Smooth muscle cell (in vitro differentiated cells): ENCODE results near the gene SDCCAG8. TPM values are rescaled to one million over a fixed set of nuclear protein-coding genes. Genes with fewer than 3 reads are reported as not detected.

Source experiments
- DNase-seq: peaks from one replicate; lab custom pipeline; 2025; ENCODE audit not compliant: unreplicated experiment; lab: John Stamatoyannopoulos, UW
- H2AFZ ChIP-seq: fragments of 200-600 bp; sonication (generic); 2 replicates; pipeline ENCODE4 v1.6.0; 2016; ENCODE audit warnings: antibody characterized with exemption, low read depth, mild to moderate bottlenecking
- H3F3A ChIP-seq: fragments of 200-600 bp; sonication (generic); 2 replicates; pipeline ENCODE4 v1.6.0; 2017; ENCODE audit warnings: antibody characterized with exemption, low read depth
- H3K27ac ChIP-seq: fragments of 200-600 bp; sonication (generic); 2 replicates; pipeline ENCODE4 v1.5.1; 2016; ENCODE audit warnings: low read depth, mild to moderate bottlenecking
- H3K27me3 ChIP-seq: fragments of 200-600 bp; sonication (generic); 2 replicates; pipeline ENCODE4 v1.6.1; 2016; ENCODE audit warnings: low read depth, mild to moderate bottlenecking
- H3K36me3 ChIP-seq: fragments of 200-600 bp; sonication (generic); 2 replicates; pipeline ENCODE4 v1.5.1; 2016; ENCODE audit warnings: low read depth
- H3K4me1 ChIP-seq: fragments of 200-600 bp; sonication (generic); 2 replicates; pipeline ENCODE4 v1.5.1; 2016; ENCODE audit warnings: low read depth
- H3K4me2 ChIP-seq: fragments of 200-600 bp; sonication (generic); 2 replicates; pipeline ENCODE4 v1.6.0; 2016; ENCODE audit warnings: mild to moderate bottlenecking
- H3K4me3 ChIP-seq: fragments of 200-600 bp; sonication (generic); 2 replicates; pipeline ENCODE4 v1.5.1; 2016; ENCODE audit warnings: mild to moderate bottlenecking
- H3K79me2 ChIP-seq: fragments of 200-600 bp; sonication (generic); 2 replicates; pipeline ENCODE4 v1.6.0; 2016; ENCODE audit warnings: low read depth, mild to moderate bottlenecking
- H3K9ac ChIP-seq: fragments of 200-600 bp; sonication (generic); 2 replicates; pipeline ENCODE4 v1.6.0; 2016; ENCODE audit warnings: low read depth
- H3K9me3 ChIP-seq: fragments of 200-600 bp; sonication (generic); replicated peaks from 2 replicates; pipeline ENCODE4 v1.5.1; 2016; ENCODE audit warnings: low read depth
- H4K20me1 ChIP-seq: fragments of 200-600 bp; sonication (generic); 2 replicates; pipeline ENCODE4 v1.6.0; 2016; ENCODE audit warnings: low read depth
- WGBS: methylation state at CpG from one replicate; pipeline ENCODE4 v1.1.7; 2016; ENCODE audit warnings: low lambda C conversion rate; 5-methylcytosine and 5-hydroxymethylcytosine counted together
- polyA plus RNA-seq: library from polyadenylated mRNA; unstranded; fragments of >200 nt; fragmentation: Nextera tagmentation; extraction: Ambion mirVana; gene quantifications from 2 replicates; pipeline ENCODE4 v1.2.1, GENCODE V29; 2016
- total RNA-seq: library from RNA; depleted of rRNA; stranded (reverse); fragments of >200 nt; gene quantifications from 2 replicates; pipeline ENCODE4 v1.2.3, GENCODE V29; 2014
- TF ChIP-seq, protein P1 (sequence below): fragments of 200-600 bp; sonication (generic); IDR thresholded peaks from 2 replicates; pipeline ENCODE4 v1.5.1; 2017; ENCODE audit warnings: borderline replicate concordance, mild to moderate bottlenecking, antibody characterized with exemption; ENCODE audit not compliant: insufficient read depth, poor library complexity, severe bottlenecking

SDCCAG8 gene
- total and polyA plus RNA-seq, 2 experiments from 2014 or later: 30.9 to 33.4 TPM

DNA sequence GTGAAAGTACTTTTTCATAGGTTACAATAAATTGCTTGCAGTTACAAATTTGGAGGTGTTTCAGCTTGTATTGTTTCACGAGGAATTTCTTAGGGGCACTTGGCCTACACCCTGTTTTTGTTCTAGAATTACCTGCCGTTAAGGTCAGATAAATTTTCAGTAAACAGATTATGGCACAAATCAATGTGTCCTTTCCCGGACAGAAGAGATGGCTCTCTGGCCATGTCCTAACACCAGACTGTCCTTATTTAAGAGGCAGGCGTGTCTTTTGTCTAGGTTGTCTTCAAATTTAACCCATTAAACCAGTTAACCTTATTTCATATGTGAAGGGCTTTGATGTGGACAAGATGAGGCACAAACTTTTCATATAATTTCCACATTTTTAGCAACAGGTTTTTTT, 243.4 kb downstream of the SDCCAG8 start:
- Histone ChIP-seq H3K27ac (peak overlapping the region; percentile 74), H3K4me1 (peaks cover 9% of the 10 kb centered on the region), H3K27me3 (no peaks in the 10 kb centered on the region), H3K4me2 (no peak overlapping the region), H3K4me3 (no peak overlapping the region), H3K9ac (peak overlapping the region; percentile 10), H3K9me3 (no peaks in the 10 kb centered on the region), H3K36me3 (no peaks in the 10 kb centered on the region), H3K79me2 (no peaks in the 10 kb centered on the region), H2AFZ (no peak overlapping the region), H3F3A (peaks cover 2% of the 10 kb centered on the region), H4K20me1 (no peaks in the 10 kb centered on the region)
- TF ChIP-seq, protein P1, sequence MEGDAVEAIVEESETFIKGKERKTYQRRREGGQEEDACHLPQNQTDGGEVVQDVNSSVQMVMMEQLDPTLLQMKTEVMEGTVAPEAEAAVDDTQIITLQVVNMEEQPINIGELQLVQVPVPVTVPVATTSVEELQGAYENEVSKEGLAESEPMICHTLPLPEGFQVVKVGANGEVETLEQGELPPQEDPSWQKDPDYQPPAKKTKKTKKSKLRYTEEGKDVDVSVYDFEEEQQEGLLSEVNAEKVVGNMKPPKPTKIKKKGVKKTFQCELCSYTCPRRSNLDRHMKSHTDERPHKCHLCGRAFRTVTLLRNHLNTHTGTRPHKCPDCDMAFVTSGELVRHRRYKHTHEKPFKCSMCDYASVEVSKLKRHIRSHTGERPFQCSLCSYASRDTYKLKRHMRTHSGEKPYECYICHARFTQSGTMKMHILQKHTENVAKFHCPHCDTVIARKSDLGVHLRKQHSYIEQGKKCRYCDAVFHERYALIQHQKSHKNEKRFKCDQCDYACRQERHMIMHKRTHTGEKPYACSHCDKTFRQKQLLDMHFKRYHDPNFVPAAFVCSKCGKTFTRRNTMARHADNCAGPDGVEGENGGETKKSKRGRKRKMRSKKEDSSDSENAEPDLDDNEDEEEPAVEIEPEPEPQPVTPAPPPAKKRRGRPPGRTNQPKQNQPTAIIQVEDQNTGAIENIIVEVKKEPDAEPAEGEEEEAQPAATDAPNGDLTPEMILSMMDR: no peak
- WGBS: 92% methylated on average over 4 of the region's 4 CpGs
- no peak for DNase-seq

DNA sequence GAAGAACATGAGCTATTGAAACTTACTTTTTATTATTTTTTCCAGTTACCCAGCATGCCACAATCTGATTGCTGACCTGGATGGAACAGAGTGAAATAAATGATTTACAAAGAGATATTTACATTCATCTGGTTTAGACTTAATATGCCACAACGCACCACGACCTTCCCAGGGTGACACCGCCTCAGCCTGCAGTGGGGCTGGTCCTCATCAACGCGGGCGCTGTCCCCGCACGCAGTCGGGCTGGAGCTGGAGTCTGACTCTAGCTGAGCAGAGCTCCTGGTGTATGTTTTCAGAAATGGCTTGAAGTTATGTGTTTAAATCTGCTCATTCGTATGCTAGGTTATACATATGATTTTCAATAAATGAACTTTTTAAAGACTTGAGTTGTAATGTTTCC, 243.9 kb downstream of the SDCCAG8 start:
- no peaks in the 10 kb centered on the region for H3K27me3 ChIP-seq
- TF ChIP-seq, protein P1: no peak
- no peak overlapping the region for H3K9ac ChIP-seq
- no peaks in the 10 kb centered on the region for H4K20me1 ChIP-seq
- no peaks in the 10 kb centered on the region for H3K36me3 ChIP-seq
- peak overlapping the region; percentile 74 for H3K27ac ChIP-seq
- H3K4me2 ChIP-seq: no peak overlapping the region
- H3K4me3 ChIP-seq: no peak overlapping the region
- no peaks in the 10 kb centered on the region for H3K9me3 ChIP-seq
- 97% methylated on average over 10 of the region's 10 CpGs for WGBS
- DNase-seq: no peak
- no peak overlapping the region for H2AFZ ChIP-seq
- H3F3A ChIP-seq: no peaks in the 10 kb centered on the region
- H3K79me2 ChIP-seq: no peaks in the 10 kb centered on the region
- peaks cover 9% of the 10 kb centered on the region for H3K4me1 ChIP-seq

DNA sequence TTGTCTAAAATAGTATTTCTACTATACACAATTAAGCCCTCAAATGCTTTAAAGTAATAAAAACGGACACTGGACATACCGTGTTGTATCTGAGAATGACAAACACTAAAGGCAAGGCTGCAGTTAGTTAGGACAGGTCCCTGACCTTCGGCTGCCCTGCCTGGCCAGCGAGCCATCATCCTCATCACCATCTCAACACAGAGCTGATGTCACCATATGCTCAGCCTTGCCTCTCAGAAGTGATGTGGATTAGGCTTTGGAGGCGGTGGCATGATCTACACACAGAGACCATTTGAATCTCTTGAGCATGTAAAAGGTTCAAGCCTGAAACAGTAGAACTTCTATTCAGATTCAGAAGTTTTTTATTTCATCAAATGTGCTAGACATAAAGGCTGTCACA, 244.7 kb downstream of the SDCCAG8 start:
- peaks cover 9% of the 10 kb centered on the region for H3K4me1 ChIP-seq
- H3K4me3 ChIP-seq: no peak overlapping the region
- H3K36me3 ChIP-seq: no peaks in the 10 kb centered on the region
- TF ChIP-seq, protein P1: no peak
- no peaks in the 10 kb centered on the region for H4K20me1 ChIP-seq
- peak overlapping the region; percentile 82 for H3K27ac ChIP-seq
- H3K9ac ChIP-seq: no peak overlapping the region
- no peak overlapping the region for H3K4me2 ChIP-seq
- no peak for DNase-seq
- no peaks in the 10 kb centered on the region for H3F3A ChIP-seq
- no peak overlapping the region for H2AFZ ChIP-seq
- no peaks in the 10 kb centered on the region for H3K9me3 ChIP-seq
- 87% methylated on average over 5 of the region's 5 CpGs for WGBS
- H3K79me2 ChIP-seq: no peaks in the 10 kb centered on the region
- H3K27me3 ChIP-seq: no peaks in the 10 kb centered on the region

DNA sequence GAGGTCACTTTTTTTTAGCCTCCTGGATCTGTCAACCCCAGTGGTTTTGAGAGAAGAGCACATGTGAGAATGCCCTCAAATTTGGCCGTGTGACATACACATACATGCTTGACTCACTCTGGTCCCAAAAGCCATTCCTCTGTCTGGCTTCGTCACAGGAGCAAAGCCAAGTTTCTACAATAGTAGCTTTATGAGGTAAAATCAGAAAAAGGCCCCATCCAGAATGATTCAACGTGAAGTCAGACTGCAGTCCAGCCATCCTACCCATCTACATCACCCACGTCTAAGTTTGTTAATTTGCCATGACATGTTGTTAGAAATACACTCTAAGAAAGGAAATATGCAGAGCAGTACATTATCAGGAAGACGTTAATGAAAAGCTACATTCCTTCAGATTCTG, 245.2 kb downstream of the SDCCAG8 start:
- no peak for DNase-seq
- Histone ChIP-seq H3K79me2 (no peaks in the 10 kb centered on the region), H3K9ac (peak overlapping the region; percentile 30), H3K27me3 (no peaks in the 10 kb centered on the region), H3K27ac (peak overlapping the region; percentile 82), H3K9me3 (no peaks in the 10 kb centered on the region), H3K4me2 (no peak overlapping the region), H3K4me3 (no peak overlapping the region), H2AFZ (no peak overlapping the region), H3K36me3 (no peaks in the 10 kb centered on the region), H3K4me1 (peaks cover 12% of the 10 kb centered on the region), H4K20me1 (no peaks in the 10 kb centered on the region), H3F3A (no peaks in the 10 kb centered on the region)
- TF ChIP-seq, protein P1: no peak
- 37% methylated on average over 5 of the region's 5 CpGs for WGBS
